HEK293 (cell line): ENCODE measurements around the gene PHF20.
"Not testable (repeated sequence)": the region's sequence is repeated elsewhere in the genome, so short reads cannot be mapped to it uniquely, and the experiment has no call there.

Experiments
- CTCF ChIA-PET: fragments of 350-600 bp; formaldehyde crosslinking; extraction: SDS; loops from one replicate; lab custom pipeline; 2021; ENCODE audit warnings: antibody characterized with exemption; lab: Yijun Ruan, JAX
- POLR2A ChIA-PET: fragments of 300-600 bp; formaldehyde crosslinking; extraction: SDS; loops from one replicate; lab custom pipeline; 2020; ENCODE audit warnings: antibody characterized with exemption, inconsistent platforms; lab: Yijun Ruan, JAX
- H3K27ac ChIP-seq: fragments of 200-500 bp; sonication (Bioruptor generic); 2 replicates; pipeline ENCODE4 v1.5.1; 2014; ENCODE audit warnings: low read depth, low read length, control low read depth, inconsistent platforms; ENCODE audit errors: extremely low read depth
- H3K36me3 ChIP-seq, 2 experiments: fragments of 200-500 bp in 1 of 2; sonication (Bioruptor generic) in 1 of 2; 1 replicate in 1 of 2; 2 replicates in 1 of 2; pipeline ENCODE4 v1.5.1; 2014 to 2017; ENCODE audit warnings: inconsistent platforms in 2 of 2, low read length in 2 of 2; ENCODE audit not compliant: control insufficient read depth in 2 of 2, insufficient read depth in 1 of 2
- H3K4me1 ChIP-seq: fragments of 200-500 bp; sonication (Bioruptor generic); 2 replicates; pipeline ENCODE4 v1.5.1; 2014; ENCODE audit warnings: mild to moderate bottlenecking, low read length, inconsistent platforms; ENCODE audit not compliant: control insufficient read depth, insufficient read depth
- H3K4me3 ChIP-seq: 2 replicates; pipeline ENCODE4 v1.5.1; 2011; ENCODE audit warnings: low read depth, mild to moderate bottlenecking, control low read depth, low read length, moderate library complexity
- H3K9me3 ChIP-seq: fragments of 200-500 bp; sonication (Bioruptor generic); 2 replicates; pipeline ENCODE4 v1.5.1; 2014; ENCODE audit warnings: low read depth, low read length, inconsistent platforms; ENCODE audit not compliant: control insufficient read depth, insufficient read depth
- GLIS1 ChIP-seq: fragments of 450-650 bp; formaldehyde crosslinking; IDR thresholded peaks from 2 replicates; pipeline ENCODE4 v1.5.1; 2016; ENCODE audit warnings: missing biosample characterization, missing genetic modification characterization
- KLF10 ChIP-seq: fragments of 450-650 bp; IDR thresholded peaks from 2 replicates; pipeline ENCODE4 v1.5.1; 2018; ENCODE audit warnings: missing biosample characterization, mild to moderate bottlenecking, missing genetic modification characterization
- KLF8 ChIP-seq: fragments of 450-650 bp; formaldehyde crosslinking; IDR thresholded peaks from 2 replicates; pipeline ENCODE4 v1.5.1; 2016; ENCODE audit warnings: missing biosample characterization, missing genetic modification characterization
- MYNN ChIP-seq: fragments of 450-650 bp; formaldehyde crosslinking; IDR thresholded peaks from 2 replicates; pipeline ENCODE4 v1.5.1; 2016; ENCODE audit warnings: missing biosample characterization, missing genetic modification characterization, borderline replicate concordance
- SALL2 ChIP-seq: fragments of 450-650 bp; formaldehyde crosslinking; IDR thresholded peaks from 2 replicates; pipeline ENCODE4 v1.5.0; 2017; ENCODE audit warnings: missing biosample characterization, mild to moderate bottlenecking, missing genetic modification characterization, borderline replicate concordance
- SCRT1 ChIP-seq: fragments of 450-650 bp; formaldehyde crosslinking; IDR thresholded peaks from 2 replicates; pipeline ENCODE4 v1.5.1; 2016; ENCODE audit warnings: missing biosample characterization, missing genetic modification characterization, borderline replicate concordance
- SP2 ChIP-seq: fragments of 450-650 bp; formaldehyde crosslinking; IDR thresholded peaks from 2 replicates; pipeline ENCODE4 v1.5.1; 2016; ENCODE audit warnings: missing biosample characterization, missing genetic modification characterization
- ZNF335 ChIP-seq: fragments of 450-650 bp; formaldehyde crosslinking; conservative IDR thresholded peaks from 2 replicates; pipeline ENCODE4 v1.5.1; 2016; ENCODE audit warnings: missing biosample characterization, missing genetic modification characterization
- ZNF37A ChIP-seq: fragments of 450-650 bp; IDR thresholded peaks from 2 replicates; pipeline ENCODE4 v1.5.1; 2018; ENCODE audit warnings: missing biosample characterization, missing genetic modification characterization
- ZNF394 ChIP-seq: fragments of 450-650 bp; formaldehyde crosslinking; IDR thresholded peaks from 2 replicates; pipeline ENCODE4 v1.5.1; 2016; ENCODE audit warnings: missing biosample characterization, missing genetic modification characterization, mild to moderate bottlenecking, moderate library complexity, borderline replicate concordance
- ZNF416 ChIP-seq: fragments of 450-650 bp; formaldehyde crosslinking; IDR thresholded peaks from 2 replicates; pipeline ENCODE4 v1.5.1; 2016; ENCODE audit warnings: missing biosample characterization, missing genetic modification characterization
- ZNF501 ChIP-seq: fragments of 450-650 bp; formaldehyde crosslinking; IDR thresholded peaks from 2 replicates; pipeline ENCODE4 v1.5.1; 2016; ENCODE audit warnings: missing biosample characterization, missing genetic modification characterization
- ZNF600 ChIP-seq: fragments of 450-650 bp; formaldehyde crosslinking; IDR thresholded peaks from 2 replicates; pipeline ENCODE4 v1.5.1; 2016; ENCODE audit warnings: missing biosample characterization, missing genetic modification characterization
- ZNF624 ChIP-seq: fragments of 450-650 bp; formaldehyde crosslinking; IDR thresholded peaks from 2 replicates; pipeline ENCODE4 v1.5.1; 2017; ENCODE audit warnings: missing biosample characterization, missing genetic modification characterization
- ZNF626 ChIP-seq: fragments of 450-650 bp; sonication (Bioruptor Pico); formaldehyde crosslinking; IDR thresholded peaks from 2 replicates; pipeline ENCODE4 v1.5.1; 2018; ENCODE audit warnings: missing biosample characterization, missing genetic modification characterization, inconsistent platforms
- ZNF701 ChIP-seq: fragments of 450-650 bp; formaldehyde crosslinking; IDR thresholded peaks from 2 replicates; pipeline ENCODE4 v1.5.1; 2016; ENCODE audit warnings: missing biosample characterization, missing genetic modification characterization
- TF ChIP-seq, protein P1 (sequence below): fragments of 450-650 bp; formaldehyde crosslinking; IDR thresholded peaks from 2 replicates; pipeline ENCODE4 v1.5.1; 2016; ENCODE audit warnings: missing biosample characterization, missing genetic modification characterization
- TF ChIP-seq, protein P2 (sequence below): fragments of 450-650 bp; formaldehyde crosslinking; IDR thresholded peaks from 2 replicates; pipeline ENCODE4 v1.5.1; 2016; ENCODE audit warnings: missing biosample characterization, missing genetic modification characterization
- TF ChIP-seq, protein P3 (sequence below): sonication (generic); formaldehyde crosslinking; IDR thresholded peaks from 2 replicates; pipeline ENCODE4 v1.8.1; 2022; ENCODE audit warnings: mild to moderate bottlenecking, moderate library complexity, missing genetic modification reagents
- TF ChIP-seq, protein P4 (sequence below): fragments of 450-650 bp; formaldehyde crosslinking; IDR thresholded peaks from 2 replicates; pipeline ENCODE4 v1.5.1; 2016; ENCODE audit warnings: missing biosample characterization, missing genetic modification characterization, borderline replicate concordance

The PHF20 gene

DNA sequence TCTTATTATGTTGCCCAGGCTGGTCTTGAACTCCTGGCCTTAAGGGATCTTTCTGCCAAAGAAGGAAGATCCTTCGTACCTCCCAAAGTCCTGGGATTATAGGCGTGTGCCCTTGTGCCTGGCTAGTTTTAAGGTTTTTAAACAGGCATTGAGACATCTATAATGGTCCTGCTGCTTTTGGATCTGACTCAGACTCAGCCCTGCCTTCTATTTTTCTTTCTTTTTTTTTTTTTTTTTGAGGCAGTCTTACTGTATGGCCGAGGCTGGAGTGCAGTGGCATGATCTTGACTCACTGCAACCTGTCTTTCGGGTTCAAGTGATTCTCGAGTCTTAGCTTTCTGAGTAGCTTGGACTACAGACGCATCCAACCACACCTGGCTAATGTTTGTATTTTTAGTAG, 73.7 kb downstream of the PHF20 start:
- TF ChIP-seq ZNF394 (tag by site-specific recombination), result no peak
- peak; percentile 81 for TF ChIP-seq ZNF335 (tag by site-specific recombination)
- no peak for TF ChIP-seq KLF8 (tag by site-specific recombination)
- Histone ChIP-seq H3K27ac (no peak overlapping the region), H3K36me3 (peaks cover 4 to 23% of the 10 kb centered on the region in 2 experiments; a peak in 2 of 3 replicates), H3K9me3 (no peaks in the 10 kb centered on the region), H3K4me3 (no peak overlapping the region), H3K4me1 (no peaks in the 10 kb centered on the region)
- POLR2A ChIA-PET, result no interaction called here
- CTCF ChIA-PET, result interaction anchor here (0.6 kb wide), 1 partner anchor 749 kb away, joined by 3 read pairs; no protein-coding TSS in a partner anchor

DNA sequence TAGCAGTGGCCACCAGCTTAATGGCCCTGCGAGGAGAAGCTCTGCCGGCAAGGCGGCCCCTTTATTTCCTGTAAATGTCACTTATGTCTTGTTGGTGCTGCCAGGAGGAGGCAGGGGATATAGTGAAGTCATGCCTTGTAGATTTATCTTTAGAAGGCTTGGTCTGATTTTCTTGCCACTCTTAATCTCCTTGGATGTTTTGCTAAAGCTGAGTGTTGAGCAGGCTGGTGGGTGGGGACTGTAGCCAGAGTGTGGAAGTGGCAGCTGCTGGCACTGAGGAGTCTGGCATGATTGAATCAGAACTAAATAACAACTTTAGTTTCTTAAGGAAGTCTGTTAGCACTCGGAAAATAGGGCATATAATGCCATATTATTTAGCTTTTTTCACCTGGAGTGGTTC, 77.9 kb downstream of the PHF20 start:
- Histone ChIP-seq H3K4me1 (no peaks in the 10 kb centered on the region), H3K4me3 (no peak overlapping the region), H3K9me3 (no peaks in the 10 kb centered on the region), H3K27ac (no peak overlapping the region), H3K36me3 (peaks cover 0 to 23% of the 10 kb centered on the region in 2 experiments; a peak in 2 of 3 replicates)
- CTCF ChIA-PET, result interaction anchor here (0.5 to 1.5 kb wide), 5 partner anchors 12 to 72 kb away, joined by 3 to 7 read pairs (median 3); no protein-coding TSS in a partner anchor
- POLR2A ChIA-PET, result interaction anchor here (0.6 to 0.7 kb wide), 2 partner anchors 35 to 59 kb away, joined by 5 to 11 read pairs; no protein-coding TSS in a partner anchor
- TF ChIP-seq, protein P1, sequence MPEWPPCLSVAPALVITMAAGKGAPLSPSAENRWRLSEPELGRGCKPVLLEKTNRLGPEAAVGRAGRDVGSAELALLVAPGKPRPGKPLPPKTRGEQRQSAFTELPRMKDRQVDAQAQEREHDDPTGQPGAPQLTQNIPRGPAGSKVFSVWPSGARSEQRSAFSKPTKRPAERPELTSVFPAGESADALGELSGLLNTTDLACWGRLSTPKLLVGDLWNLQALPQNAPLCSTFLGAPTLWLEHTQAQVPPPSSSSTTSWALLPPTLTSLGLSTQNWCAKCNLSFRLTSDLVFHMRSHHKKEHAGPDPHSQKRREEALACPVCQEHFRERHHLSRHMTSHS, result no peak
- no peak for TF ChIP-seq ZNF701

DNA sequence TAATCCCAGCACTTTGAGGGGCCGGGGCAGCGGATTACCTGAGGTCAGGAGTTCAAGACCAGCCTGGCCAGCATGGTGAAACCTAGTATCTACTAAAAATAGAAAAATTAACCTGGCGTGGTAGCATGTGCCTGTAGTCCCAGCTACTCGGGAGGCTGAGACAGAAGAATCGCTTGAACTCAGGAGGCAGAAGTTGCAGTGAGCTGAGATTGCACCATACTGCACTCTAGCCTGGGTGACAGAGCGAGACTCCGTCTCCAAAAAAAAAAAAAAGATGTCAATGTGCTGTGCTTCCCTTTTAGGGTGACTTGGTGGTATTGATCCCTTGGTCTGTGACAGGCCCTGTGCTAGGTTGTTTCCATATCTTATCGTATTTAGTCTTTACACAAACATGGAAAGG, 79.8 kb downstream of the PHF20 start:
- H3K36me3 ChIP-seq, result peaks cover 0 to 24% of the 10 kb centered on the region in 2 experiments; a peak in 2 of 3 replicates
- POLR2A ChIA-PET, H3K27ac ChIP-seq, H3K4me1 ChIP-seq, H3K9me3 ChIP-seq, H3K4me3 ChIP-seq: not testable (repeated sequence)
- CTCF ChIA-PET, result interaction anchor here (0.5 to 0.7 kb wide), 2 partner anchors 69 to 723 kb away, joined by 3 read pairs; no protein-coding TSS in a partner anchor

DNA sequence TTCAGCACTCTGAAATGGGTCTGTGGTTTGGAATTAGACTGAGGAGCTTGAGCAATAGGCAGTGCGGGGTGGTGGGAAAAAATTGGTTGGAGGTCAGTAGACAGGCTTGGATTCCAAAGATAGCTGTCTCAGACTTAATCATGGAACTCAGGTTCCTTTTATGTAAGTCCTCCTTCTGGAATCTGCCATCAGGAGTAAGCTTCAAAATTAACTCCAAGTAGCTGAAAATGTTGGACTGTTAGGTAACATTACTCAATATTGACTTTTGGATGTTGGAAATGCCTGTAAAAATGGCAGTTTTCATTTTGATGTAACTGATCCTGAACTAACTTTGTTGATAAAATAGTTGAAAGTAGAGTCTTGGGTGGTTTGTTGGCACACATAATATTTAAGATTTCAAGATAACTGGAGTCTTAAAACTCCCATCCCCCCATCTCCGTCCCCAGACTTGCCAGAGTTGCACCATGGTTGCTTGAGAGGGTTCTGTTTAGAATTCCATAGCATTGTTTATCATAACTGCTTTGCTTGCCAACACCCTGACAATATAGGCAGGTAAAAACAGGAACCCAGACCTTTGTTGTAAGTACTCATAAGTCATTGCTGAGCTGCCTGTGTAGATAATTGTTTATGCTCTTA, 83.0 kb downstream of the PHF20 start:
- no peaks in the 10 kb centered on the region for H3K4me1 ChIP-seq
- no peaks in the 10 kb centered on the region for H3K9me3 ChIP-seq
- peaks cover 0 to 25% of the 10 kb centered on the region in 2 experiments; a peak in 2 of 3 replicates for H3K36me3 ChIP-seq
- H3K4me3 ChIP-seq, result no peak overlapping the region
- CTCF ChIA-PET, result no interaction called here
- POLR2A ChIA-PET, result no interaction called here
- no peak overlapping the region for H3K27ac ChIP-seq
- TF ChIP-seq SCRT1 (tag by site-specific recombination) (no peak), ZNF416 (tag by site-specific recombination) (no peak), SP2 (tag by site-specific recombination) (no peak), ZNF626 (tag by site-specific recombination) (no peak), ZNF624 (tag by site-specific recombination) (no peak), SALL2 (tag by site-specific recombination) (no peak), MYNN (tag by site-specific recombination) (no peak), ZNF501 (tag by site-specific recombination) (no peak), GLIS1 (no peak), ZNF37A (tag by site-specific recombination) (no peak), KLF10 (tag by site-specific recombination) (no peak), ZNF600 (tag by site-specific recombination) (no peak)
- TF ChIP-seq, protein P2, sequence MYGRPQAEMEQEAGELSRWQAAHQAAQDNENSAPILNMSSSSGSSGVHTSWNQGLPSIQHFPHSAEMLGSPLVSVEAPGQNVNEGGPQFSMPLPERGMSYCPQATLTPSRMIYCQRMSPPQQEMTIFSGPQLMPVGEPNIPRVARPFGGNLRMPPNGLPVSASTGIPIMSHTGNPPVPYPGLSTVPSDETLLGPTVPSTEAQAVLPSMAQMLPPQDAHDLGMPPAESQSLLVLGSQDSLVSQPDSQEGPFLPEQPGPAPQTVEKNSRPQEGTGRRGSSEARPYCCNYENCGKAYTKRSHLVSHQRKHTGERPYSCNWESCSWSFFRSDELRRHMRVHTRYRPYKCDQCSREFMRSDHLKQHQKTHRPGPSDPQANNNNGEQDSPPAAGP (tag by site-specific recombination), result no peak
- TF ChIP-seq, protein P3, sequence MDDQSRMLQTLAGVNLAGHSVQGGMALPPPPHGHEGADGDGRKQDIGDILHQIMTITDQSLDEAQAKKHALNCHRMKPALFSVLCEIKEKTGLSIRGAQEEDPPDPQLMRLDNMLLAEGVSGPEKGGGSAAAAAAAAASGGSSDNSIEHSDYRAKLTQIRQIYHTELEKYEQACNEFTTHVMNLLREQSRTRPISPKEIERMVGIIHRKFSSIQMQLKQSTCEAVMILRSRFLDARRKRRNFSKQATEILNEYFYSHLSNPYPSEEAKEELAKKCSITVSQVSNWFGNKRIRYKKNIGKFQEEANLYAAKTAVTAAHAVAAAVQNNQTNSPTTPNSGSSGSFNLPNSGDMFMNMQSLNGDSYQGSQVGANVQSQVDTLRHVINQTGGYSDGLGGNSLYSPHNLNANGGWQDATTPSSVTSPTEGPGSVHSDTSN (CRISPR knock-in tag), result no peak
- TF ChIP-seq, protein P4, sequence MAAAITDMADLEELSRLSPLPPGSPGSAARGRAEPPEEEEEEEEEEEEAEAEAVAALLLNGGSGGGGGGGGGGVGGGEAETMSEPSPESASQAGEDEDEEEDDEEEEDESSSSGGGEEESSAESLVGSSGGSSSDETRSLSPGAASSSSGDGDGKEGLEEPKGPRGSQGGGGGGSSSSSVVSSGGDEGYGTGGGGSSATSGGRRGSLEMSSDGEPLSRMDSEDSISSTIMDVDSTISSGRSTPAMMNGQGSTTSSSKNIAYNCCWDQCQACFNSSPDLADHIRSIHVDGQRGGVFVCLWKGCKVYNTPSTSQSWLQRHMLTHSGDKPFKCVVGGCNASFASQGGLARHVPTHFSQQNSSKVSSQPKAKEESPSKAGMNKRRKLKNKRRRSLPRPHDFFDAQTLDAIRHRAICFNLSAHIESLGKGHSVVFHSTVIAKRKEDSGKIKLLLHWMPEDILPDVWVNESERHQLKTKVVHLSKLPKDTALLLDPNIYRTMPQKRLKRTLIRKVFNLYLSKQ, result no peak
